Measurements from ENCODE around the gene PLXNA2. TPM values are rescaled to one million over a fixed set of nuclear protein-coding genes. Genes with fewer than 3 reads are reported as not detected.

Gene PLXNA2
- total RNA-seq, 2 experiments from 2014 or later, result 0.23 TPM; not detected in 1

DNA sequence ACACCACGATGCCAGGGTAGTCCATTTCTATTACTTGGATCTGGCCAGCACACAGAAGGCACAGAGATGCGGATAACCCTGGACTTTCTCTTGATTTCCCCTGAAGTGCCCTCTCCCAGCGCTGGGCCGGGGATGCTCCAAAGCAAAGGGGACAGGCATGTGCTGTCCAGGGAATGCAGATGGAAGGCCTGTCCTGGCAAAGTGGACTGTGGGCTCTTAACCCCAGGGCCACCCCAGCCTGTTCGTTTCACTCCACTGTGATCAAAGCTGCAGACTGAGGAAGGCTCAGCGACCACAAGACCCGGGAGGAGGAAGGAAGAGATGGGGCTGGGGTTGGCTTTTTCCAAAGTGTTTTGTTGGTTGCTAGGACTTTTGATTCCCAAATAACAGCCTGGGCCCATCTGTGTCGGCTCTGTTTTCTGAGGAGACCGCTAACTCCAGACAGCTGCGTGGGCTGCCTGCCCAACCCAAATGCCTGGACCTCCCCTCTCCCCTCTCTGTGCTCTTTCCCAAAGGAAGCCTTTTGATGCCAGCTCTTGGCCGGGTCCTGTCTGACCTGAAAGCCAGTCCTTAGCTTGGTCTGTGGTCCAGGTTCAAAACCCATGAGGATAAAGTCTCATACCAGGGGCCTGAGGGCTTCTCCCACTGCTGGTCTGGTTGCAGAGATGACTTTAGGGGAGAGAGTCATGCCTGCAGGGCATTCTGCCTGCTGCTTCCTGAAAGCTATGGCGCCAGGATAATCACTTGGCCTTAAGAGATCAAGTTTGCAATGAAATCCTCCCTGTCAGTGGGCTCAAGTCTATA is 213.7 kb downstream of the PLXNA2 start:
- CTCF ChIA-PET (ENCODE audit: unreplicated experiment), result interaction anchor here (0.6 kb wide), 2 partner anchors 8 to 11 kb away, joined by 3 to 10 read pairs; no protein-coding TSS in a partner anchor
- TF ChIP-seq CTCF (conservative IDR thresholded peaks at IDR 0.05; ENCODE audit: low read length) (no peak), EZH2phosphoT487 (IDR thresholded peaks at IDR 0.05; ENCODE audit: borderline replicate concordance, low read depth, low read length) (no peak)
- no peaks in the 10 kb centered on the region for H3K9me3 ChIP-seq (ENCODE audit: low read length)
- POLR2A ChIA-PET, result no interaction called here
- no peak overlapping the region for H3K27ac ChIP-seq (ENCODE audit: low read depth, low read length, poor library complexity, severe bottlenecking)
- no peaks in the 10 kb centered on the region for H3K9me2 ChIP-seq (ENCODE audit: insufficient read depth, low read length)
- no peaks in the 10 kb centered on the region for H3K79me2 ChIP-seq (ENCODE audit: insufficient read depth, low read depth, low read length)
- BruUV-seq (replicated peaks), result no TSS peak
- intact Hi-C loops (cut with micrococcal nuclease; ENCODE audit: unreplicated experiment), result loop anchor here (2.0 kb wide), 1 partner anchor 54 kb away; no protein-coding TSS in a partner anchor
- H4K20me1 ChIP-seq (ENCODE audit: insufficient read depth, low read length), result no peaks in the 10 kb centered on the region
- DNase-seq (ENCODE audit: low spot score), result no peak
- no peak overlapping the region for H3K4me2 ChIP-seq (ENCODE audit: low read length)
- H3K36me3 ChIP-seq (ENCODE audit: insufficient read depth, low read length), result no peaks in the 10 kb centered on the region
- no peaks in the 10 kb centered on the region for H3K4me1 ChIP-seq (ENCODE audit: insufficient read depth, low read length, poor library complexity, severe bottlenecking)
- no peak overlapping the region for H3K4me3 ChIP-seq (ENCODE audit: low read depth, low read length, poor library complexity, severe bottlenecking)
- H2AFZ ChIP-seq (ENCODE audit: low read length), result no peak overlapping the region

- H2AFZ ChIP-seq (ENCODE audit: low read length), result no peak overlapping the region
- H3K79me2 ChIP-seq (ENCODE audit: insufficient read depth, low read depth, low read length), result no peaks in the 10 kb centered on the region
- intact Hi-C loops (cut with micrococcal nuclease; ENCODE audit: unreplicated experiment), result loop anchor here (2.0 kb wide), 1 partner anchor 55 kb away; no protein-coding TSS in a partner anchor
- TF ChIP-seq CTCF (conservative IDR thresholded peaks at IDR 0.05; ENCODE audit: low read length) (no peak), EZH2phosphoT487 (IDR thresholded peaks at IDR 0.05; ENCODE audit: borderline replicate concordance, low read depth, low read length) (no peak)
- no TSS peak for BruUV-seq (replicated peaks)
- no peaks in the 10 kb centered on the region for H4K20me1 ChIP-seq (ENCODE audit: insufficient read depth, low read length)
- H3K9me2 ChIP-seq (ENCODE audit: insufficient read depth, low read length), result no peaks in the 10 kb centered on the region
- no peaks in the 10 kb centered on the region for H3K9me3 ChIP-seq (ENCODE audit: low read length)
- H3K4me3 ChIP-seq (ENCODE audit: low read depth, low read length, poor library complexity, severe bottlenecking), result no peak overlapping the region
- H3K36me3 ChIP-seq (ENCODE audit: insufficient read depth, low read length), result no peaks in the 10 kb centered on the region
- CTCF ChIA-PET (ENCODE audit: unreplicated experiment), result no interaction called here
- H3K4me1 ChIP-seq (ENCODE audit: insufficient read depth, low read length, poor library complexity, severe bottlenecking), result no peaks in the 10 kb centered on the region
- no peak overlapping the region for H3K4me2 ChIP-seq (ENCODE audit: low read length)
- no peak for DNase-seq (ENCODE audit: low spot score)
- H3K27ac ChIP-seq (ENCODE audit: low read depth, low read length, poor library complexity, severe bottlenecking), result no peak overlapping the region
- POLR2A ChIA-PET, result no interaction called here
Observed at GRCh38 chr1:208029381-208030287, 214.6 kb downstream of the PLXNA2 start.

Measured in OCI-LY7 (cell line).